SW 1271 (cell line): Measurements from ENCODE around the gene SLC39A11.
"Not testable (repeated sequence)": the region's sequence is repeated elsewhere in the genome, so short reads cannot be mapped to it uniquely, and the experiment has no call there.

ENCODE experiments used
- DNase-seq, 2 experiments: peaks; one replicate each; lab custom pipeline; 2025; lab: John Stamatoyannopoulos, UW

Gene SLC39A11

GRCh38 chr17:72916991-72917390 lies 175.5 kb downstream of the SLC39A11 start:
- DNase-seq, result no peak

- no peak for DNase-seq
Measured at GRCh38 chr17:72915625-72916081, 176.8 kb downstream of the SLC39A11 start.

- no peak for DNase-seq
Measured at GRCh38 chr17:72913142-72913682, 179.3 kb downstream of the SLC39A11 start.

GRCh38 chr17:72906306-72906705 lies 186.2 kb downstream of the SLC39A11 start:
- DNase-seq, result no peak

- no peak for DNase-seq
Measured at GRCh38 chr17:72903522-72903921, 189.0 kb downstream of the SLC39A11 start.

GRCh38 chr17:72901657-72902056 lies 190.8 kb downstream of the SLC39A11 start:
- no peak for DNase-seq

GRCh38 chr17:72901083-72901482 lies 191.4 kb downstream of the SLC39A11 start:
- no peak for DNase-seq

- no peak for DNase-seq
Measured at GRCh38 chr17:72900654-72900971, 191.9 kb downstream of the SLC39A11 start.

GRCh38 chr17:72898725-72899124 lies 193.8 kb downstream of the SLC39A11 start:
- no peak for DNase-seq

GRCh38 chr17:72896288-72896687 lies 196.2 kb downstream of the SLC39A11 start:
- not testable (repeated sequence) for DNase-seq

GRCh38 chr17:72891627-72892026 lies 200.9 kb downstream of the SLC39A11 start:
- no peak for DNase-seq

- DNase-seq, result no peak
Measured at GRCh38 chr17:72890711-72891110, 201.8 kb downstream of the SLC39A11 start.

- no peak for DNase-seq
Measured at GRCh38 chr17:72887917-72888316, 204.6 kb downstream of the SLC39A11 start.

- DNase-seq, result no peak
Measured at GRCh38 chr17:72887322-72887721, 205.2 kb downstream of the SLC39A11 start.

GRCh38 chr17:72886622-72887021 lies 205.9 kb downstream of the SLC39A11 start:
- DNase-seq, result no peak

GRCh38 chr17:72884066-72884465 lies 208.4 kb downstream of the SLC39A11 start:
- no peak for DNase-seq

- no peak for DNase-seq
Measured at GRCh38 chr17:72883351-72883750, 209.1 kb downstream of the SLC39A11 start.

GRCh38 chr17:72882426-72882825 lies 210.1 kb downstream of the SLC39A11 start:
- no peak for DNase-seq

- no peak for DNase-seq
Measured at GRCh38 chr17:72879877-72880276, 212.6 kb downstream of the SLC39A11 start.

- no peak for DNase-seq
Measured at GRCh38 chr17:72878975-72879660, 213.4 kb downstream of the SLC39A11 start.

- DNase-seq, result no peak
Measured at GRCh38 chr17:72877348-72877747, 215.1 kb downstream of the SLC39A11 start.

- no peak for DNase-seq
Measured at GRCh38 chr17:72876413-72876812, 216.1 kb downstream of the SLC39A11 start.

- DNase-seq, result no peak
Measured at GRCh38 chr17:72875361-72875760, 217.1 kb downstream of the SLC39A11 start.

- no peak for DNase-seq
Measured at GRCh38 chr17:72872396-72872795, 220.1 kb downstream of the SLC39A11 start.
